Stimulated activated CD4-positive, alpha-beta T cell treated with anti-CD3 and anti-CD28 coated beads, Interleukin-1b, Interleukin-23, amount 100 ng/mL, for 1 hour (primary cell): ENCODE data around the gene RFTN2.

Source experiments
- DNase-seq, 2 donors: peaks; one replicate each; pipeline ENCODE4 v3.0.0-alpha.2; 2020; ENCODE audit warnings: low read depth in 2 of 2

The RFTN2 gene

DNA sequence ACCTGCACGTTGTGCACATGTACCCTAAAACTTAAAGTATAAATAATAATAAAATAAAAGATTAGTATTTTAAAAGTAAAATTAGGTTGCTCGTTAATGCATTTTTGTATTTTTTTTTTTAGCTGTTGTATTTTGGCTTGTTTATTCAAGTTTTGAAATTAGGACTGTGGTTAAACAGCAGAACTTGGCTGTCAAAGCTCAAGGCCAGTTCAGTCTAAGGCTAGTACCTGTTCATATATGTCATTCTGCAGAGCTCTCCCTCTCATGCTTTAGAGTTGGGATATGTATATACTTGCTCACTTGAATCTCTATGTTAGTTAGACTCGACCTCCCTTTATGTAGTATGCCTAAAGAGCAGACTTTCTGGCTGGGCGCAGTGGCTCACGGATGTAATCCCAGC lies 126.8 kb downstream of the RFTN2 start:
- DNase-seq: no peak

DNA sequence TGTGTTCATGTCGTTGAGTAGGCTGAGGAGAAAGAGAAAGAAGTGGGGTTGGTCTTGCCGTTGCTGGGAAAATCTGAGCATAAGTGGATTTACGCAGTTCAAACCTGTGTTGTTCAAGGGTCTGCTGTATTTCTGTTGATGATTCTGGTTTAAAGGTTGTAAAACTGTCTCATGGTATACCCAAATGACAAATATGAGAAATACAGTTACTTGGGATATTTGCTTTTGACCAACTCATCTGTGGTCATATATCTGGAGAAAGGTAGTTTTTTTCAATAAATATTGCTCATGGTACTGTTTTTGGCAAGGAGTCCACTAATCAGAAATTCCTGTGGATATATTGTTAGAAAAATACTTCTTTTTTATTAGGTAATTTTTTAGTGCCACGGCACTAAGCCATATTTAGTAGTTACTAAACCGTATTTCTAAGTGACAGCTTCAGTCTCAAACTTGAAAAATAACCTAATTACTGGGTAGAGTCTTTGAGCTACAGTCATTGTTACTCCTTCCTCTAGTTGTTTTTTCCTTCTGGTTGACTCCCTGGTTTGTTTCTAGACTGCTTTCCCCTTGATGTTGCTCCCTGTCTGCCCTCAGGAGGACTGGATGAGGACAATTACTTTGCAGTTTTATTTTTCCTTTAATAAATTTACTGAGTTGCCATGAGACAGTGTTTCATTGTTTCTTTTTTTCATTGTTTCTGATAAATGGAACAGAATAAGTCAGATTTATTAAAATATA lies 128.1 kb downstream of the RFTN2 start:
- no peak for DNase-seq

DNA sequence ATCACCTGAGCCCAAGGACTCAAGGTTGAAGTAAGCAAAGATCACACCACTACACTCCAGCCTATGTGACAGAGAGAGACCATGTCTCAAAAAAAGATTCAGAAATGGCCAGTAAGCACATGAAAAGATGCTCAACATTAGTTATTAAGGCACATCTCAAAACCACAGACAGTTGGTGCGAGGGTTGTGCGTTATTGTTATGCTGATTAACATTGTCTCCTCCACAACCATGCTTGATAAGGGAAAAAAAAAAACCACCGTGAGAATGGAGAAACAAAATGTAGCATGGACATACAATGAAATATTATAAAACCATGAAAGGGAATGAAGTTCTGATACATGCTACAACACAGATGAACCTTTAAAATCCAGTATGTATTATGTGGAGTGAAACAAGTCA lies 132.2 kb downstream of the RFTN2 start:
- DNase-seq: no peak

DNA sequence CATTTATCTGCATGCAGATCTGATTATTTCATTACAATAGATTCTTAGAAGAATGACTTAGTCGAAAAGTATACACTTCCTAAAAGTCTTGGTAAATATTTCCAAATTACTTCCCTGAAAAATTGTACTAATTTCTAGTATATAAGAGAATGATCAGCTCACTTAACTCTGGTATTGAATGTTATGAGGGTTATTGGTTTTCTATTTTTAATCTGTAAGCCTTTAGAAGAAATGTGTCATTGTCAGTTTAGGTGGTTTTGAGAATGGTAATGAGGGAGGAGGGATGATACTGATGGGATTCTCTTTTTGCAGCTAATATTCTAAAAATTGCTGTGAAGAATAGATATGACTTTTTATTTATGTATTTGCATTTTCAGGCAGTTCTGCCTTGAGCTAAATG lies 135.7 kb downstream of the RFTN2 start:
- DNase-seq: no peak

DNA sequence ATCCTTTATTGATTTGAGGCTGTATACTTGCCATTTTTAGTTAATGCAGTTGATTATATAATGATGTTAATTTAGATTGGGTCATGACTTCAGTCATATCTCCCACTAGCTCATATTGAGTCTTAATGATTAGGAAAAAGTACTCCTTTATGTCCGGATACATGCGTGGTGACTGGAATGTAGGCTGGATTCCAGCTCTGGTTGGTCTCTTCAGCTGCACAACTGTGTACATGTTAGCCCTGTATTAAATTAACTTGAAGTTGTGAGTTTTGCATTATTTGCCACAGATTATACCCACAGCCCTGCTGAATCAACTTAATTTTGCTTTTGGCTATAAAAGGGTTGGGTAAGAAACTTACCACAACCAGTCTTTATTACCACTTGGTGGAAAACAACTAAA lies 137.0 kb downstream of the RFTN2 start:
- no peak for DNase-seq
